K562 (cell line): ENCODE data around the gene SLC7A6. TPM values are rescaled to one million over a fixed set of nuclear protein-coding genes. Genes with fewer than 3 reads are reported as not detected.

Source experiments
- ATAC-seq: fragments of 200-7000 bp; cut with Tn5 transposase; 3 replicates; pipeline ENCODE4 v1.9.1; 2020; ENCODE audit warnings: moderate library complexity
- BruUV-seq: library from RNA; stranded (reverse); fragments of 400-500 nt; replicated peaks from 2 replicates; lab custom pipeline; 2021; lab: Mats Ljungman, UMichigan
- CTCF ChIA-PET: fragments of 300-600 bp; formaldehyde crosslinking; extraction: SDS; loops from one replicate; lab custom pipeline; 2021; ENCODE audit warnings: low intra/inter-chr PET ratio; lab: Yijun Ruan, JAX
- POLR2A ChIA-PET: fragments of 300-600, 350-650 bp; sonication (Branson Sonifier 250); formaldehyde crosslinking; extraction: SDS; loops from one replicate; lab custom pipeline; 2021; ENCODE audit warnings: antibody characterized with exemption, inconsistent platforms; lab: Yijun Ruan, JAX
- DNase-seq, 4 experiments: peaks; one replicate each; pipeline versions ENCODE4 v3.0.0 to v3.0.0-alpha.2; 2011 to 2018; ENCODE audit warnings: low spot score in 3 of 4, mixed read lengths in 3 of 4; ENCODE audit errors: extremely low read depth in 1 of 4
- FAIRE-seq: peaks from 2 replicates; lab custom pipeline; 2011; peaks lifted over from hg19 to GRCh38; lab: Jason Lieb, UNC
- H2AFZ ChIP-seq: 2 replicates; pipeline ENCODE4 v1.6.0; 2011; ENCODE audit warnings: low read depth, low read length, control low read depth, inconsistent platforms
- H3K27ac ChIP-seq: fragments of 200-600 bp; 3 replicates; pipeline ENCODE4 v1.8.0; 2011; ENCODE audit warnings: low read depth, mild to moderate bottlenecking, control low read depth, inconsistent platforms, low read length, moderate library complexity, mixed read lengths; ENCODE audit errors: extremely low read depth
- H3K27me3 ChIP-seq, 2 experiments: fragments of 300-600 bp in 1 of 2; 2 replicates in 1 of 2; 3 replicates in 1 of 2; pipeline versions ENCODE4 v1.6.0 to v1.8.0; 2011; ENCODE audit warnings: inconsistent platforms in 2 of 2, low read length in 2 of 2, mild to moderate bottlenecking in 1 of 2, mixed read lengths in 1 of 2, moderate library complexity in 1 of 2; ENCODE audit not compliant: control insufficient read depth in 2 of 2, insufficient read depth in 2 of 2
- H3K36me3 ChIP-seq: fragments of 300-600 bp; 3 replicates; pipeline ENCODE4 v1.8.0; 2011; ENCODE audit warnings: mild to moderate bottlenecking, low read length, inconsistent platforms; ENCODE audit not compliant: control insufficient read depth, insufficient read depth
- H3K4me1 ChIP-seq, 2 experiments: fragments of 200-600 bp in 1 of 2; replicated peaks in 1 of 2; 2 replicates in 1 of 2; 3 replicates in 1 of 2; pipeline versions ENCODE4 v1.5.1 to v1.8.0; 2011; ENCODE audit warnings: inconsistent platforms in 2 of 2, low read length in 2 of 2, mild to moderate bottlenecking in 1 of 2, mixed read lengths in 1 of 2, moderate library complexity in 1 of 2; ENCODE audit not compliant: control insufficient read depth in 2 of 2, insufficient read depth in 2 of 2
- H3K4me2 ChIP-seq: 2 replicates; pipeline ENCODE4 v1.6.1; 2011; ENCODE audit warnings: low read length, control low read depth, inconsistent platforms, mixed read lengths; ENCODE audit not compliant: insufficient read depth
- H3K4me3 ChIP-seq: fragments of 200-600 bp; sonication (generic), shearing (Covaris generic); 2 replicates; pipeline ENCODE4 v1.5.1; 2016; ENCODE audit warnings: control low read depth, inconsistent platforms
- H3K79me2 ChIP-seq: fragments of 200-600 bp; 3 replicates; pipeline ENCODE4 v1.8.0; 2011; ENCODE audit warnings: low read length, inconsistent platforms; ENCODE audit not compliant: control insufficient read depth, insufficient read depth
- H3K9ac ChIP-seq, 2 experiments: 2 replicates each; pipeline versions ENCODE4 v1.6.0 to v1.6.1; 2011; ENCODE audit warnings: low read depth in 2 of 2, low read length in 2 of 2, control low read depth in 1 of 2, inconsistent platforms in 1 of 2, mild to moderate bottlenecking in 1 of 2, mixed read lengths in 1 of 2; ENCODE audit not compliant: insufficient read depth in 1 of 2
- H3K9me1 ChIP-seq: one replicate; pipeline ENCODE4 v1.6.0; 2011; ENCODE audit warnings: inconsistent platforms, mild to moderate bottlenecking, low read length, moderate library complexity; ENCODE audit not compliant: control insufficient read depth, insufficient read depth
- H3K9me3 ChIP-seq: replicated peaks from 2 replicates; pipeline ENCODE4 v1.5.1; 2011; ENCODE audit warnings: low read depth, low read length, inconsistent platforms; ENCODE audit not compliant: control insufficient read depth, insufficient read depth
- H4K20me1 ChIP-seq: replicated peaks from 2 replicates; pipeline ENCODE4 v1.6.1; 2011; ENCODE audit warnings: low read length, inconsistent platforms, mixed read lengths; ENCODE audit not compliant: control insufficient read depth, insufficient read depth
- CEBPG ChIP-seq, 3 experiments: fragments of 200-800 bp in 1 of 3; sonication (Bioruptor generic) in 1 of 3; sonication (generic) in 1 of 3; formaldehyde crosslinking in 1 of 3; IDR thresholded peaks in 2 of 3; conservative IDR thresholded peaks in 1 of 3; 2 replicates each; pipeline versions ENCODE4 v1.6.1 to v1.8.0; 2016 to 2022; ENCODE audit warnings: missing compliant biosample characterization in 2 of 3, missing genetic modification characterization in 2 of 3, mild to moderate bottlenecking in 1 of 3, missing genetic modification reagents in 1 of 3
- ERF ChIP-seq: fragments of 450-650 bp; formaldehyde crosslinking; IDR thresholded peaks from 2 replicates; pipeline ENCODE4 v1.4.0; 2020; ENCODE audit warnings: mild to moderate bottlenecking, mixed read lengths
- FIP1L1 ChIP-seq: fragments of 200-400 bp; formaldehyde crosslinking; IDR thresholded peaks from 2 replicates; pipeline ENCODE4 v1.6.1; 2018; ENCODE audit warnings: mild to moderate bottlenecking, low read depth, low read length; ENCODE audit not compliant: poor library complexity, severe bottlenecking
- HNRNPL ChIP-seq: fragments of 200-400 bp; formaldehyde crosslinking; IDR thresholded peaks from 2 replicates; pipeline ENCODE4 v1.6.1; 2017; ENCODE audit warnings: low read depth, mild to moderate bottlenecking, low read length
- MAZ ChIP-seq, 2 experiments: fragments of 450-650 bp in 1 of 2; sonication (generic) in 1 of 2; formaldehyde crosslinking; IDR thresholded peaks in 1 of 2; conservative IDR thresholded peaks in 1 of 2; 2 replicates each; pipeline versions ENCODE4 v1.4.0 to v1.5.0; 2020; ENCODE audit warnings: mild to moderate bottlenecking in 1 of 2, missing genetic modification reagents in 1 of 2
- RUNX1 ChIP-seq: sonication (generic); IDR thresholded peaks from 2 replicates; pipeline ENCODE4 v1.6.1; 2016; ENCODE audit warnings: antibody characterized with exemption, low read depth
- STAG1 ChIP-seq: sonication (generic); formaldehyde crosslinking; IDR thresholded peaks from 2 replicates; pipeline ENCODE4 v1.5.0; 2020; ENCODE audit warnings: missing genetic modification reagents, borderline replicate concordance
- YY1 ChIP-seq, 3 experiments: IDR thresholded peaks; 2 replicates each; pipeline ENCODE4 v1.6.1; 2011; ENCODE audit warnings: low read length in 2 of 3, mild to moderate bottlenecking in 2 of 3, moderate library complexity in 2 of 3, borderline replicate concordance in 1 of 3, control low read depth in 1 of 3, low read depth in 1 of 3; ENCODE audit not compliant: insufficient read depth in 3 of 3, insufficient replicate concordance in 2 of 3, control insufficient read depth in 1 of 3, insufficient read length in 1 of 3; ENCODE audit errors: extremely low read depth in 1 of 3
- ZBTB17 ChIP-seq: fragments of 450-650 bp; formaldehyde crosslinking; IDR thresholded peaks from 2 replicates; pipeline ENCODE4 v1.4.0; 2020; ENCODE audit warnings: mild to moderate bottlenecking
- ZBTB7A ChIP-seq: IDR thresholded peaks from 2 replicates; pipeline ENCODE4 v1.6.1; 2011; ENCODE audit warnings: low read depth, mild to moderate bottlenecking, low read length, moderate library complexity, borderline replicate concordance; ENCODE audit not compliant: control insufficient read depth
- WGBS: fragments of 100-300 bp; shearing (Covaris generic); methylation state at CpG from one replicate; pipeline ENCODE4 v1.1.6; 2016; ENCODE audit warnings: low coverage, mixed read lengths; ENCODE audit not compliant: insufficient coverage; ENCODE audit errors: missing lambda C conversion rate; 5-methylcytosine and 5-hydroxymethylcytosine counted together
- in situ Hi-C: fragments of 300-500 bp; cut with MboI; formaldehyde crosslinking; loops from 4 replicates; pipeline ENCODE4 v1.15.0; 2018; ENCODE audit warnings: inconsistent platforms, mixed read lengths
- intact Hi-C: fragments of 100-400 bp; cut with micrococcal nuclease; formaldehyde crosslinking; loops from 2 replicates; pipeline ENCODE4 v1.14.2; 2022
- polyA plus RNA-seq, 8 experiments: library from polyadenylated mRNA; depleted of rRNA in 4 of 8; stranded (reverse) in 5 of 8; unstranded in 3 of 8; fragments of >200 nt; fragmentation: Nextera tagmentation in 2 of 8; fragmentation: Illumina TruSeq in 1 of 8; extraction: Ambion mirVana in 2 of 8; extraction: Trizol in 1 of 8; gene quantifications; 2 replicates each; pipeline versions ENCODE4 v1.2.1 to v1.2.3, GENCODE V29; 2011 to 2014; ENCODE audit warnings: inconsistent platforms in 1 of 8, missing spikeins in 1 of 8
- total RNA-seq, 7 experiments: library from RNA; depleted of rRNA in 6 of 7; stranded (reverse); fragments of >200 nt in 6 of 7; fragmentation: Illumina TruSeq in 2 of 7; extraction: Trizol in 2 of 7; gene quantifications; 2 replicates each; pipeline versions ENCODE4 v1.2.1 to v1.2.3, GENCODE V29; 2011 to 2021; ENCODE audit warnings: low replicate concordance in 1 of 7
- TF ChIP-seq, protein P1 (sequence below): fragments of 450-650 bp; IDR thresholded peaks from 2 replicates; pipeline ENCODE4 v1.6.1; 2016; ENCODE audit warnings: antibody characterized with exemption
- TF ChIP-seq, protein P2 (sequence below): fragments of 250-450 bp; sonication (Bioruptor Pico); IDR thresholded peaks from 2 replicates; pipeline ENCODE4 v1.4.0; 2020; ENCODE audit warnings: mild to moderate bottlenecking, moderate library complexity

The SLC7A6 gene
- total and polyA plus RNA-seq, 9 of the 15 experiments (the other 6 are each of a cell fraction or from before 2014, with no cell fraction given), result 12.6 to 60.1 (median 29.8) TPM

DNA sequence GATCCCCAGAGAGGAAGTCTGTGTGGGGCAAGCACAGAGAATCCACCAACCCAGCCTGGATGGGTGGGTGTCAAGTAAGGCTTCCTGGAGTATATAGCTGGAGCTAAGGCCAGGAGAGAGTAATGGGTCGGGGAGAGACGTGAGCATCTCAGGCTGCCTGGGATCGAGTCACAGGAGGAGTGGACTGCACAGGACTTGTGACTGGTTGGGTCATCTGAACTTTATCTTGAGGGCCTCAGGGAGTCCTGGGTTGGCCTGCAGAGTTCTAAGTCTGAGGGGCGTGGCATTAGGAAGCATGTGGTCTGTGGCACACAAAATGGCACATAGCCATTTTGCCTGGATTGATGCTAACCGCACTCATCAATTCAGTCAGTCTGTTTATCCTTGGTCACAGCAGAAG, 17.7 kb upstream of the SLC7A6 start:
- no peaks in the 10 kb centered on the region for H3K9me3 ChIP-seq
- H3K79me2 ChIP-seq, result peaks cover 5% of the 10 kb centered on the region; the same call in 2 of the 3 replicates
- in situ Hi-C loops (loop anchor here (10.0 kb wide), 1 partner anchor 722 kb away; the partner anchor contains the start of gene RIPOR1), intact Hi-C loops (no loop called here)
- ATAC-seq (no peak), DNase-seq (peak in 1 of 4 experiments; percentile 54), FAIRE-seq (peak; percentile 48)
- POLR2A ChIA-PET, result interaction anchor here (0.8 kb wide), 1 partner anchor 53 kb away, joined by 3 read pairs; no protein-coding TSS in a partner anchor
- peak overlapping the region in 1 of 2 experiments; percentile 60; a peak in 1 of 4 replicates for H3K9ac ChIP-seq
- CTCF ChIA-PET, result no interaction called here
- H3K9me1 ChIP-seq, result peaks cover 8% of the 10 kb centered on the region
- H3K27me3 ChIP-seq, result no peaks in the 10 kb centered on the region
- BruUV-seq, result no TSS peak
- peaks cover 2% of the 10 kb centered on the region; the same call in 1 of the 3 replicates for H3K36me3 ChIP-seq
- no peak overlapping the region for H3K4me3 ChIP-seq
- peaks cover 26 to 35% of the 10 kb centered on the region in 2 experiments for H3K4me1 ChIP-seq
- WGBS, result 41% methylated on average over 5 of the region's 5 CpGs
- H2AFZ ChIP-seq, result no peak overlapping the region
- H3K27ac ChIP-seq, result no peak overlapping the region; the same call in 2 of the 3 replicates
- H4K20me1 ChIP-seq, result peaks cover 6% of the 10 kb centered on the region; the same call in 1 of the 2 replicates
- peak overlapping the region; percentile 91; the same call in 1 of the 2 replicates for H3K4me2 ChIP-seq
- TF ChIP-seq FIP1L1, result no peak
- TF ChIP-seq ZBTB17, result peak; percentile 26; the same call in 1 of the 2 replicates
- TF ChIP-seq, protein P1, sequence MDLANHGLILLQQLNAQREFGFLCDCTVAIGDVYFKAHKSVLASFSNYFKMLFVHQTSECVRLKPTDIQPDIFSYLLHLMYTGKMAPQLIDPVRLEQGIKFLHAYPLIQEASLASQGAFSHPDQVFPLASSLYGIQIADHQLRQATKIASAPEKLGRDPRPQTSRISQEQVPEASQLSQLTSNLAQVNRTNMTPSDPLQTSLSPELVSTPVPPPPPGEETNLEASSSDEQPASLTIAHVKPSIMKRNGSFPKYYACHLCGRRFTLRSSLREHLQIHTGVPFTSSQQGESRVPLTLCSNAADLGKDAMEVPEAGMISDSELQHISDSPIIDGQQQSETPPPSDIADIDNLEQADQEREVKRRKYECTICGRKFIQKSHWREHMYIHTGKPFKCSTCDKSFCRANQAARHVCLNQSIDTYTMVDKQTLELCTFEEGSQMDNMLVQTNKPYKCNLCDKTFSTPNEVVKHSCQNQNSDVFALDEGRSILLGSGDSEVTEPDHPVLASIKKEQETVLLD, result no peak
- TF ChIP-seq, protein P2, sequence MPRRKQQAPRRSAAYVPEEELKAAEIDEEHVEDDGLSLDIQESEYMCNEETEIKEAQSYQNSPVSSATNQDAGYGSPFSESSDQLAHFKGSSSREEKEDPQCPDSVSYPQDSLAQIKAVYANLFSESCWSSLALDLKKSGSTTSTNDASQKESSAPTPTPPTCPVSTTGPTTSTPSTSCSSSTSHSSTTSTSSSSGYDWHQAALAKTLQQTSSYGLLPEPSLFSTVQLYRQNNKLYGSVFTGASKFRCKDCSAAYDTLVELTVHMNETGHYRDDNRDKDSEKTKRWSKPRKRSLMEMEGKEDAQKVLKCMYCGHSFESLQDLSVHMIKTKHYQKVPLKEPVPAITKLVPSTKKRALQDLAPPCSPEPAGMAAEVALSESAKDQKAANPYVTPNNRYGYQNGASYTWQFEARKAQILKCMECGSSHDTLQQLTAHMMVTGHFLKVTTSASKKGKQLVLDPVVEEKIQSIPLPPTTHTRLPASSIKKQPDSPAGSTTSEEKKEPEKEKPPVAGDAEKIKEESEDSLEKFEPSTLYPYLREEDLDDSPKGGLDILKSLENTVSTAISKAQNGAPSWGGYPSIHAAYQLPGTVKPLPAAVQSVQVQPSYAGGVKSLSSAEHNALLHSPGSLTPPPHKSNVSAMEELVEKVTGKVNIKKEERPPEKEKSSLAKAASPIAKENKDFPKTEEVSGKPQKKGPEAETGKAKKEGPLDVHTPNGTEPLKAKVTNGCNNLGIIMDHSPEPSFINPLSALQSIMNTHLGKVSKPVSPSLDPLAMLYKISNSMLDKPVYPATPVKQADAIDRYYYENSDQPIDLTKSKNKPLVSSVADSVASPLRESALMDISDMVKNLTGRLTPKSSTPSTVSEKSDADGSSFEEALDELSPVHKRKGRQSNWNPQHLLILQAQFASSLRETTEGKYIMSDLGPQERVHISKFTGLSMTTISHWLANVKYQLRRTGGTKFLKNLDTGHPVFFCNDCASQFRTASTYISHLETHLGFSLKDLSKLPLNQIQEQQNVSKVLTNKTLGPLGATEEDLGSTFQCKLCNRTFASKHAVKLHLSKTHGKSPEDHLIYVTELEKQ (CRISPR knock-in tag), result no peak
- TF ChIP-seq MAZ (CRISPR knock-in tag; conservative IDR thresholded peaks at IDR 0.05 in 1 of 2, IDR thresholded peaks at IDR 0.05 in 1 of 2), result no peak
- TF ChIP-seq YY1 (IDR thresholded peaks at IDR 0.05; ENCODE audit: borderline replicate concordance in 1 of 3, control insufficient read depth in 1 of 3, extremely low read depth in 1 of 3, insufficient read depth in 3 of 3, insufficient read length in 1 of 3, insufficient replicate concordance in 2 of 3, low read depth in 1 of 3, low read length in 2 of 3), result peak in 1 of 3 experiments; percentile 39
- no peak for TF ChIP-seq CEBPG (CRISPR knock-in tag; IDR thresholded peaks at IDR 0.05)
- TF ChIP-seq CEBPG (tag; conservative IDR thresholded peaks at IDR 0.05 in 1 of 2, IDR thresholded peaks at IDR 0.05 in 1 of 2), result no peak
- TF ChIP-seq RUNX1, result no peak
- no peak for TF ChIP-seq HNRNPL
- TF ChIP-seq ZBTB7A, result no peak
- no peak for TF ChIP-seq STAG1 (CRISPR knock-in tag)
- no peak for TF ChIP-seq ERF
